Measurements from ENCODE around the gene TTLL8. TPM values are rescaled to one million over a fixed set of nuclear protein-coding genes. Genes with fewer than 3 reads are reported as not detected.

Gene TTLL8
- total RNA-seq, 1 experiment from 2014 or later: not detected

GRCh38 chr22:50041361-50042065 lies 16.6 kb downstream of the TTLL8 start:
- Histone ChIP-seq H3K4me1 (ENCODE audit: insufficient read depth, low read length) (no peaks in the 10 kb centered on the region), H3K9me2 (replicated peaks; ENCODE audit: low read length) (no peaks in the 10 kb centered on the region), H3K27ac (ENCODE audit: low read length) (no peak overlapping the region), H3K4me3 (ENCODE audit: low read length) (no peak overlapping the region), H4K20me1 (ENCODE audit: low read length) (no peaks in the 10 kb centered on the region), H3F3A (ENCODE audit: low read length, unreplicated experiment) (no peaks in the 10 kb centered on the region), H3K4me2 (ENCODE audit: low read length) (no peak overlapping the region), H3K9me3 (ENCODE audit: low read length) (no peaks in the 10 kb centered on the region), H3K36me3 (ENCODE audit: low read depth, low read length) (no peaks in the 10 kb centered on the region), H3K27me3 (ENCODE audit: low read length) (no peaks in the 10 kb centered on the region), H3K9ac (ENCODE audit: low read length) (no peak overlapping the region), H3K79me2 (ENCODE audit: low read length) (no peaks in the 10 kb centered on the region), H2AFZ (ENCODE audit: low read length) (no peak overlapping the region)
- no peak for DNase-seq
- intact Hi-C loops (cut with micrococcal nuclease): no loop called here
- POLR2A ChIA-PET (ENCODE audit: unreplicated experiment): no interaction called here
- no TSS peak for BruUV-seq (replicated peaks)
- TF ChIP-seq EZH2phosphoT487 (IDR thresholded peaks at IDR 0.05; ENCODE audit: borderline replicate concordance, low read length) (no peak), CTCF (conservative IDR thresholded peaks at IDR 0.05; ENCODE audit: low read depth, low read length) (no peak)
- no peak for ATAC-seq
- CTCF ChIA-PET: no interaction called here

- TF ChIP-seq EZH2 (IDR thresholded peaks at IDR 0.05; ENCODE audit: low read length, unreplicated experiment) (no peak), EZH2phosphoT487 (IDR thresholded peaks at IDR 0.05; ENCODE audit: borderline replicate concordance, low read length) (no peak), CTCF (conservative IDR thresholded peaks at IDR 0.05; ENCODE audit: low read depth, low read length) (no peak)
- H3K9me3 ChIP-seq (ENCODE audit: low read length): no peaks in the 10 kb centered on the region
- CTCF ChIA-PET: no interaction called here
- H3K9ac ChIP-seq (ENCODE audit: low read length): no peak overlapping the region
- no peak overlapping the region for H2AFZ ChIP-seq (ENCODE audit: low read length)
- no peaks in the 10 kb centered on the region for H3F3A ChIP-seq (ENCODE audit: low read length, unreplicated experiment)
- no peak overlapping the region for H3K27ac ChIP-seq (ENCODE audit: low read length)
- no peaks in the 10 kb centered on the region for H3K79me2 ChIP-seq (ENCODE audit: low read length)
- no TSS peak for BruUV-seq (replicated peaks)
- ATAC-seq (no peak), DNase-seq (no peak)
- H3K36me3 ChIP-seq (ENCODE audit: low read depth, low read length): no peaks in the 10 kb centered on the region
- H4K20me1 ChIP-seq (ENCODE audit: low read length): no peaks in the 10 kb centered on the region
- no peaks in the 10 kb centered on the region for H3K9me2 ChIP-seq (replicated peaks; ENCODE audit: low read length)
- intact Hi-C loops (cut with micrococcal nuclease): no loop called here
- H3K27me3 ChIP-seq (ENCODE audit: low read length): no peaks in the 10 kb centered on the region
- no peaks in the 10 kb centered on the region for H3K4me1 ChIP-seq (ENCODE audit: insufficient read depth, low read length)
- H3K4me3 ChIP-seq (ENCODE audit: low read length): no peak overlapping the region
- no peak overlapping the region for H3K4me2 ChIP-seq (ENCODE audit: low read length)
- POLR2A ChIA-PET (ENCODE audit: unreplicated experiment): no interaction called here
Measured at GRCh38 chr22:50040717-50041116, 17.4 kb downstream of the TTLL8 start.

GRCh38 chr22:50039669-50040443 lies 18.2 kb downstream of the TTLL8 start:
- H3K4me1 ChIP-seq (ENCODE audit: insufficient read depth, low read length): no peaks in the 10 kb centered on the region
- H3K79me2 ChIP-seq (ENCODE audit: low read length): no peaks in the 10 kb centered on the region
- H3K4me3 ChIP-seq (ENCODE audit: low read length): no peak overlapping the region
- no TSS peak for BruUV-seq (replicated peaks)
- no peaks in the 10 kb centered on the region for H3K27me3 ChIP-seq (ENCODE audit: low read length)
- no peaks in the 10 kb centered on the region for H4K20me1 ChIP-seq (ENCODE audit: low read length)
- no peak for DNase-seq
- H2AFZ ChIP-seq (ENCODE audit: low read length): no peak overlapping the region
- H3K9me2 ChIP-seq (replicated peaks; ENCODE audit: low read length): no peaks in the 10 kb centered on the region
- intact Hi-C loops (cut with micrococcal nuclease): loop anchor here (10.0 kb wide), 1 partner anchor 65 kb away; no protein-coding TSS in a partner anchor
- no peaks in the 10 kb centered on the region for H3K9me3 ChIP-seq (ENCODE audit: low read length)
- H3K36me3 ChIP-seq (ENCODE audit: low read depth, low read length): no peaks in the 10 kb centered on the region
- H3K27ac ChIP-seq (ENCODE audit: low read length): no peak overlapping the region
- no peak overlapping the region for H3K9ac ChIP-seq (ENCODE audit: low read length)
- no peak overlapping the region for H3K4me2 ChIP-seq (ENCODE audit: low read length)
- H3F3A ChIP-seq (ENCODE audit: low read length, unreplicated experiment): no peaks in the 10 kb centered on the region
- ATAC-seq: no peak
- no peak for TF ChIP-seq CTCF (conservative IDR thresholded peaks at IDR 0.05; ENCODE audit: low read depth, low read length)
- TF ChIP-seq EZH2 (IDR thresholded peaks at IDR 0.05; ENCODE audit: low read length, unreplicated experiment): no peak
- TF ChIP-seq EZH2phosphoT487 (IDR thresholded peaks at IDR 0.05; ENCODE audit: borderline replicate concordance, low read length): no peak
- CTCF ChIA-PET: no interaction called here
- POLR2A ChIA-PET (ENCODE audit: unreplicated experiment): no interaction called here

Data from PC-3 (cell line).